Loucy (cell line): ENCODE data around the gene RNF152.

Experiments
- H2AFZ ChIP-seq: fragments of 200-600 bp; sonication (generic); 2 replicates; pipeline ENCODE4 v1.6.0; 2016; ENCODE audit warnings: antibody characterized with exemption, mild to moderate bottlenecking, low read length, moderate library complexity
- H3F3A ChIP-seq: fragments of 200-600 bp; 2 replicates; pipeline ENCODE4 v1.6.0; 2016; ENCODE audit warnings: antibody characterized with exemption, low read depth, mild to moderate bottlenecking
- H3K27me3 ChIP-seq: fragments of 200-600 bp; sonication (generic); 2 replicates; pipeline ENCODE4 v1.6.1; 2014; ENCODE audit warnings: low read length, mild to moderate bottlenecking; ENCODE audit not compliant: insufficient read depth, poor library complexity, severe bottlenecking
- H3K36me3 ChIP-seq: fragments of 200-600 bp; sonication (generic); 2 replicates; pipeline ENCODE4 v1.6.1; 2016; ENCODE audit warnings: low read length; ENCODE audit not compliant: insufficient read depth
- H3K4me1 ChIP-seq: fragments of 200-600 bp; sonication (generic); 2 replicates; pipeline ENCODE4 v1.5.1; 2014; ENCODE audit warnings: low read length, mild to moderate bottlenecking; ENCODE audit not compliant: insufficient read depth, poor library complexity, severe bottlenecking
- H3K4me2 ChIP-seq: fragments of 200-600 bp; sonication (generic); 2 replicates; pipeline ENCODE4 v1.6.0; 2014; ENCODE audit warnings: antibody characterized with exemption, low read length, low read depth, mild to moderate bottlenecking; ENCODE audit not compliant: poor library complexity, severe bottlenecking
- H3K4me3 ChIP-seq: fragments of 200-600 bp; sonication (generic); 2 replicates; pipeline ENCODE4 v1.5.1; 2014; ENCODE audit warnings: low read length, mild to moderate bottlenecking, mixed read lengths; ENCODE audit not compliant: poor library complexity, severe bottlenecking
- H3K79me2 ChIP-seq: fragments of 200-600 bp; sonication (generic); 2 replicates; pipeline ENCODE4 v1.6.1; 2014; ENCODE audit warnings: low read length; ENCODE audit not compliant: insufficient read depth
- H3K9ac ChIP-seq: fragments of 200-600 bp; sonication (generic); 2 replicates; pipeline ENCODE4 v1.6.0; 2014; ENCODE audit warnings: mild to moderate bottlenecking, low read depth, low read length, moderate library complexity; ENCODE audit not compliant: poor library complexity, severe bottlenecking
- H3K9me2 ChIP-seq: fragments of 200-600 bp; sonication (generic); replicated peaks from 2 replicates; pipeline ENCODE4 v1.6.1; 2016; ENCODE audit warnings: low read depth, low read length, mixed read lengths
- H3K9me3 ChIP-seq: fragments of 200-600 bp; sonication (generic); 2 replicates; pipeline ENCODE4 v1.6.1; 2014; ENCODE audit warnings: mild to moderate bottlenecking, antibody characterized with exemption, low read length, low read depth; ENCODE audit not compliant: insufficient read depth
- H4K20me1 ChIP-seq: fragments of 200-600 bp; sonication (generic); 2 replicates; pipeline ENCODE4 v1.6.0; 2014; ENCODE audit warnings: antibody characterized with exemption, low read length, mild to moderate bottlenecking; ENCODE audit not compliant: insufficient read depth, poor library complexity, severe bottlenecking
- CTCF ChIP-seq: fragments of 200-600 bp; sonication (generic); conservative IDR thresholded peaks from 2 replicates; pipeline ENCODE4 v1.5.1; 2014; ENCODE audit warnings: mild to moderate bottlenecking, antibody characterized with exemption, low read length
- EZH2phosphoT487 ChIP-seq: fragments of 200-600 bp; IDR thresholded peaks from 2 replicates; pipeline ENCODE4 v1.6.1; 2018; ENCODE audit warnings: antibody characterized with exemption, mild to moderate bottlenecking, moderate library complexity, borderline replicate concordance

RNF152 gene

GRCh38 chr18:61774846-61775245 lies 118.0 kb downstream of the RNF152 start:
- Histone ChIP-seq H3K27me3 (no peaks in the 10 kb centered on the region), H3K9me2 (no peaks in the 10 kb centered on the region), H2AFZ (no peak overlapping the region), H3K79me2 (no peaks in the 10 kb centered on the region), H4K20me1 (no peaks in the 10 kb centered on the region), H3F3A (no peaks in the 10 kb centered on the region), H3K9me3 (no peaks in the 10 kb centered on the region), H3K36me3 (no peaks in the 10 kb centered on the region), H3K4me3 (no peak overlapping the region), H3K4me1 (no peaks in the 10 kb centered on the region), H3K9ac (no peak overlapping the region), H3K4me2 (no peak overlapping the region)
- TF ChIP-seq EZH2phosphoT487 (no peak), CTCF (no peak)

- H3K4me3 ChIP-seq, result no peak overlapping the region
- H2AFZ ChIP-seq, result no peak overlapping the region
- no peak overlapping the region for H3K9ac ChIP-seq
- no peaks in the 10 kb centered on the region for H3K9me2 ChIP-seq
- no peaks in the 10 kb centered on the region for H3K36me3 ChIP-seq
- H3K4me1 ChIP-seq, result no peaks in the 10 kb centered on the region
- H3K79me2 ChIP-seq, result no peaks in the 10 kb centered on the region
- no peaks in the 10 kb centered on the region for H4K20me1 ChIP-seq
- H3K27me3 ChIP-seq, result no peaks in the 10 kb centered on the region
- H3K4me2 ChIP-seq, result no peak overlapping the region
- no peaks in the 10 kb centered on the region for H3K9me3 ChIP-seq
- no peak for TF ChIP-seq CTCF
- TF ChIP-seq EZH2phosphoT487, result no peak
- H3F3A ChIP-seq, result no peaks in the 10 kb centered on the region
Observed at GRCh38 chr18:61772293-61772848, 120.4 kb downstream of the RNF152 start.

GRCh38 chr18:61771861-61772260 lies 120.9 kb downstream of the RNF152 start:
- Histone ChIP-seq H3K9me3 (no peaks in the 10 kb centered on the region), H4K20me1 (no peaks in the 10 kb centered on the region), H3F3A (no peaks in the 10 kb centered on the region), H3K4me2 (no peak overlapping the region), H3K36me3 (no peaks in the 10 kb centered on the region), H3K4me1 (no peaks in the 10 kb centered on the region), H2AFZ (no peak overlapping the region), H3K9ac (no peak overlapping the region), H3K79me2 (no peaks in the 10 kb centered on the region), H3K4me3 (no peak overlapping the region), H3K9me2 (no peaks in the 10 kb centered on the region), H3K27me3 (no peaks in the 10 kb centered on the region)
- TF ChIP-seq EZH2phosphoT487 (no peak), CTCF (no peak)
